ENCODE measurements around the gene FGF14. TPM values are rescaled to one million over a fixed set of nuclear protein-coding genes. Genes with fewer than 3 reads are reported as not detected.

FGF14 gene
- total RNA-seq, 2 donors from 2014 or later = 0.14 TPM

DNA sequence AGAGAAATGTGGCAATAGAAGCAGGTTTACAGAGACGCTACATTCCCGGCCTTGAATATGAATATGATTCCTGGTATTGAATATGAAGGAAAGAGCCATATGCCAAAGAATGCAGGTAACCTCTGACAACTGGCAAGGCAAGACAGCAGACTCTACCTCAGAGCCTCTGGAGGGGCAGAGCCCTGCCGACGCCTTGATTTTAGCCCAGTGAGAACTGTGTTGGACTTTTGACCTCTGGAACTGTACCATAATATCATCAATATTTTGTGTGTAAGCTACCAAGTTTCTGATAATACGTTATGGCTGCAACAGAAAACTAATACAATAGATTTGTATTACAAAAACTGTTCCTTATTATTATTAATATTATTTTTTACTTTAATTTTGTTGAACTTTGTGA lies 219.7 kb downstream of the FGF14 start:
- Histone ChIP-seq H3K4me3 (no peak overlapping the region), H3K27me3 (replicated peaks; ENCODE audit: insufficient read depth) (no peaks in the 10 kb centered on the region), H3K36me3 (no peaks in the 10 kb centered on the region), H3K27ac (no peak overlapping the region), H3K9me3 (no peaks in the 10 kb centered on the region), H3K4me1 (ENCODE audit: control insufficient read depth in 1 of 2, low read depth in 2 of 2) (no peaks in the 10 kb centered on the region)
- ATAC-seq (ENCODE audit: insufficient number of reproducible peaks, low FRiP score, low read depth) (no peak), DNase-seq (ENCODE audit: low spot score) (no peak)
- TF ChIP-seq, protein P1, sequence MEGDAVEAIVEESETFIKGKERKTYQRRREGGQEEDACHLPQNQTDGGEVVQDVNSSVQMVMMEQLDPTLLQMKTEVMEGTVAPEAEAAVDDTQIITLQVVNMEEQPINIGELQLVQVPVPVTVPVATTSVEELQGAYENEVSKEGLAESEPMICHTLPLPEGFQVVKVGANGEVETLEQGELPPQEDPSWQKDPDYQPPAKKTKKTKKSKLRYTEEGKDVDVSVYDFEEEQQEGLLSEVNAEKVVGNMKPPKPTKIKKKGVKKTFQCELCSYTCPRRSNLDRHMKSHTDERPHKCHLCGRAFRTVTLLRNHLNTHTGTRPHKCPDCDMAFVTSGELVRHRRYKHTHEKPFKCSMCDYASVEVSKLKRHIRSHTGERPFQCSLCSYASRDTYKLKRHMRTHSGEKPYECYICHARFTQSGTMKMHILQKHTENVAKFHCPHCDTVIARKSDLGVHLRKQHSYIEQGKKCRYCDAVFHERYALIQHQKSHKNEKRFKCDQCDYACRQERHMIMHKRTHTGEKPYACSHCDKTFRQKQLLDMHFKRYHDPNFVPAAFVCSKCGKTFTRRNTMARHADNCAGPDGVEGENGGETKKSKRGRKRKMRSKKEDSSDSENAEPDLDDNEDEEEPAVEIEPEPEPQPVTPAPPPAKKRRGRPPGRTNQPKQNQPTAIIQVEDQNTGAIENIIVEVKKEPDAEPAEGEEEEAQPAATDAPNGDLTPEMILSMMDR (IDR thresholded peaks at IDR 0.05) = no peak

DNA sequence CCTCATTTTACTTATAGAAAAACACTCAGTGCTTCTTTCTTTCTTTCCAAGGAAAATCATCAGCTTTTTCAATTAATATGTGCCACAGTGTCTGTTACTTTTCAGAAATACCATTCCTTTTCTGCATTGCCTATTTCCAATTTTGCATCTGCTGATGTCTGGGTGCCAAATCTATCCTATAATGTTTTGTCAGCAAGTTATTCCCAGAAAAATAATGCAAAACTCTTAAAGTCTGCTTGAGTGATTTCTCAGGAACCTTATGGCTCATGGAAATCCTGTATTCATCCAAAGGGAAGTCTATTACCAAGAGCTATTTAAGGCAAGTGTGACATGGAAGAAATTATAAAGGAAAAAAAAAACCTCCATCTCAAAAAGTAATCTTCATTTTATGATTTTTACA lies 224.4 kb downstream of the FGF14 start:
- ATAC-seq (ENCODE audit: insufficient number of reproducible peaks, low FRiP score, low read depth) = no peak
- Histone ChIP-seq H3K9me3 (no peaks in the 10 kb centered on the region), H3K27ac (no peak overlapping the region), H3K36me3 (no peaks in the 10 kb centered on the region), H3K27me3 (replicated peaks; ENCODE audit: insufficient read depth) (no peaks in the 10 kb centered on the region), H3K4me1 (ENCODE audit: control insufficient read depth in 1 of 2, low read depth in 2 of 2) (no peaks in the 10 kb centered on the region), H3K4me3 (no peak overlapping the region)
- TF ChIP-seq, protein P1 (IDR thresholded peaks at IDR 0.05) = no peak
- no peak for DNase-seq (ENCODE audit: low spot score)

DNA sequence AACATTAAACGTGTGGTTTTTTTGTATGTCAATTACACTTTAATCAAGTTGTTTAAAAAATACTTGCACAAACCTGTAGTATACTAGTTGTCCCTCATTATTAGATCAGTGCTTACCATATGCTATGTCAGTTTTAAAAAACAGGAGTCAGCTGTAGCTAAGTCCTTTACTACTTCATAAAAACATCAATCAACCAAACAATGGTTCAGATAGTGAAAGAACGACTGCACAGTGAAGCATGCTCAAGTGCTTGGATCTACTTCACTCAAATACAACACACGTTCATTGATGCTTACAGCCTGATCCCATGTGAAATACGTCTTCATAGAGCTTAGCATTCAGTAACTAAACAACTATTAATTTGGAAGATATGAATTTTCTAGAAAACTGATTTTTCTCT lies 225.0 kb downstream of the FGF14 start:
- no peaks in the 10 kb centered on the region for H3K4me1 ChIP-seq (ENCODE audit: control insufficient read depth in 1 of 2, low read depth in 2 of 2)
- no peak overlapping the region for H3K4me3 ChIP-seq
- no peaks in the 10 kb centered on the region for H3K27me3 ChIP-seq (replicated peaks; ENCODE audit: insufficient read depth)
- no peaks in the 10 kb centered on the region for H3K9me3 ChIP-seq
- H3K36me3 ChIP-seq = no peaks in the 10 kb centered on the region
- no peak for ATAC-seq (ENCODE audit: insufficient number of reproducible peaks, low FRiP score, low read depth)
- DNase-seq (ENCODE audit: low spot score) = no peak
- H3K27ac ChIP-seq = no peak overlapping the region
- TF ChIP-seq, protein P1 (IDR thresholded peaks at IDR 0.05) = no peak

DNA sequence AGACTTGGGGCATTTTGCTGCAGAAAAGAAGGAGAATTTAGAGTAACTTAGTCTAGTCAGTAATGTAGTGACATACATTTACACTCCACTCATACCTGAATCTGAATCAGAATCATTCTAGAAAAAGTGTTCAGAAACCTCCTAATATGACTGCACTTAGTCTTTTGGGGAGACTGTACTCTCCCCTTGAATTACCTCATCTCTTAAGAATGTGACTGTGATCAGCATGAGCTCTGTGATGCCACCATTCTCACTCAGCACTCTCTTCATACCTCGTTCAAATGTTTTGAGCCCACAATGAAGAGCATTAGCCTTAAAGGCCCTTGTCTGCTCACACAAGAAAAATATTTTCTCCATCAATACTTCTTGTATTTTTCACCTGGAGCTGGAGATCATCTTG lies 229.4 kb downstream of the FGF14 start:
- no peak for DNase-seq (ENCODE audit: low spot score)
- TF ChIP-seq, protein P1 (IDR thresholded peaks at IDR 0.05) = no peak
- no peak for ATAC-seq (ENCODE audit: insufficient number of reproducible peaks, low FRiP score, low read depth)
- Histone ChIP-seq H3K4me3 (no peak overlapping the region), H3K36me3 (no peaks in the 10 kb centered on the region), H3K9me3 (no peaks in the 10 kb centered on the region), H3K27ac (no peak overlapping the region), H3K4me1 (ENCODE audit: control insufficient read depth in 1 of 2, low read depth in 2 of 2) (no peaks in the 10 kb centered on the region), H3K27me3 (replicated peaks; ENCODE audit: insufficient read depth) (no peaks in the 10 kb centered on the region)

DNA sequence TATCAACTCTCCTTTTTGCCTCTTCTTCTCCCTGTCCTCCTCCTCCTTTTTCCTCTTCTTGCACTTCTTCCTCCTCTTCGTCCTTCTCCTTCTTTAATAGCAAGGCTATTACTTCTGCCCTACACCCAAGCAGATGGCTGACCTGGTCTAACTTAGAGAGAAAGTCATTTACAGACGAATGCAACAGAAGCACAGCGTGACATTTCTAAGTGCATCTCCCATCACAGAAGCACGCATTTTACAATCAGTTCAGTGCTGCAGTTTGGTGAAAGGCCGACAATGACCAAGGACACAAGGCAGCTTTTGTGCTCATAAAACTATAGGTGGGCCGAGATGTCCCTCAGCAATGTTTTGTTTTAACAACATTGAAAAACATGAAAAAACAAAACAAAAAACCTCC lies 231.5 kb downstream of the FGF14 start:
- no peak for ATAC-seq (ENCODE audit: insufficient number of reproducible peaks, low FRiP score, low read depth)
- TF ChIP-seq, protein P1 (IDR thresholded peaks at IDR 0.05) = no peak

More for the DNA sequence above, 231.5 kb downstream of the FGF14 start:
- no peak overlapping the region for H3K4me3 ChIP-seq
- H3K4me1 ChIP-seq (ENCODE audit: control insufficient read depth in 1 of 2, low read depth in 2 of 2) = no peaks in the 10 kb centered on the region
- H3K36me3 ChIP-seq = no peaks in the 10 kb centered on the region
- no peak for DNase-seq (ENCODE audit: low spot score)
- no peak overlapping the region for H3K27ac ChIP-seq
- H3K9me3 ChIP-seq = no peaks in the 10 kb centered on the region
- no peaks in the 10 kb centered on the region for H3K27me3 ChIP-seq (replicated peaks; ENCODE audit: insufficient read depth)
